GM19397 (cell line): ENCODE measurements around the gene FBXW9.
"Not testable (repeated sequence)": the region's sequence is repeated elsewhere in the genome, so short reads cannot be mapped to it uniquely, and the experiment has no call there.

ENCODE experiments used
- ATAC-seq: cut with Tn5 transposase; IDR thresholded peaks from one replicate; pipeline ENCODE4 v1.9.1; 2021; ENCODE audit warnings: mild to moderate bottlenecking, moderate library complexity; ENCODE audit not compliant: unreplicated experiment

FBXW9 gene

DNA sequence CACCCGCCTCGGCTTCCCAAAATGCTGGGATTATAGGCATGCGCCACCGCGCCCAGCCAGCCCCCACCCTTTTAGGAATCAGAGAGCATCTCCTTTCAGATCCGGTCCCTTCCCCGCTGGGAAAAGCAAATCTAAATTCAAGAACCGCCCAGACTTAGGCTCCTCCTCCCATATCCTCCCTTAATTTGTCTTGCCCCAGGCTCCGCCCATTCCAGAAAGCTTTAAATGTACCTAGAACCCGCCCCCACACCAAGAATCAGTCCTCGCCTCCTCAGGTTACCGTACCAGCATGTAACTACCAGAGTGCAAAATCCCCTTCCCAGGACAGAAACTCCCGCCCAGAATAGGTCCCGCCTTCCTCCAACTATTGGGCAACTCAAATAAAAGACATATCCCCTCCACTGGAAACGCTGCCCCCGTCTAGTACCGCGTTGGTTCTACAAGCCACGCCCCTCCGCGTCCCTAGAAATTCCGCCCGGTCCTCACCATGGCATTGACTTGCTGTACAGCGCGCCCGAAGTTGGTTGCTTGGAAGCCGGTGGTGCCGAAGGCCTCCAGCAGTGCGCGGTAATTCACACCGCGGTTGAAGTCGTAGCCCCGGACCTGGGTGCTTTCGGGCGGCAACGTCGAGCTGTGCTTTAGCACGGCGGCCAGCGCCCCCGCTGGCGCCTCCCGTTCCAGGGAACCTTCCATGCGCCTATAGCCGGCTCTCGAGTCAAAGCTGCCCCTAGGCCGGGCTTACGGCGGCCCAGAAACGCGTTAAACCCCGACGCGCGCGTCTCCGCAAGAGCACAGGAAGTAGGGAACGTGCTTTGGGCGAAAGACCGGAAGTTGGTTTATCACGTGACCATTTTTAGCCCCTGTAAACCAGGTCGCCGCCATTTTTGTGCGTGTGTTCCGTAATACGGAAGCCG lies 15.1 kb downstream of the FBXW9 start, which contains the start of gene DHPS:
TSS of gene DHPS (minus strand) at position 807 of the 914 bp plus-strand sequence. CDS start at position 693, 114 bp downstream.
- peak; percentile 67 for ATAC-seq

DNA sequence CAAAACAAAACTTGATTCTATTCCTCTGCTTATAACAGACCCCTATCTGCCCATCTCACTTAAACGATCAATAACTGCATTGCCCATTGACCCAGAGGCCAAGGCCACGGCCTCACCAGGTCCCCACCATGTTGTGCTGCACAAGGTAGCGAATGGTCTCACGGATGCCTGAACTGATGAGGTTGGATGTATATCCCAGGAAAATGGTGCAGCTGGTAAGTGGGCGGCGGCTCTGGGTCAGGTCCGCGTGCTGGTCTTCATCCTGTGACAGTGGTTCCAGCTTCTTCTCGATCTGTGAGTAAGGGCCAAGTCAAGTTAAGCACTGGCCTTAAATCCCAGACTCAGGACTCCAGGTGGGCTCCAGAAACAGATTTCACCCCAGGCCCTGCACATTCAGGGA lies 16.4 kb downstream of the FBXW9 start:
- ATAC-seq = no peak

DNA sequence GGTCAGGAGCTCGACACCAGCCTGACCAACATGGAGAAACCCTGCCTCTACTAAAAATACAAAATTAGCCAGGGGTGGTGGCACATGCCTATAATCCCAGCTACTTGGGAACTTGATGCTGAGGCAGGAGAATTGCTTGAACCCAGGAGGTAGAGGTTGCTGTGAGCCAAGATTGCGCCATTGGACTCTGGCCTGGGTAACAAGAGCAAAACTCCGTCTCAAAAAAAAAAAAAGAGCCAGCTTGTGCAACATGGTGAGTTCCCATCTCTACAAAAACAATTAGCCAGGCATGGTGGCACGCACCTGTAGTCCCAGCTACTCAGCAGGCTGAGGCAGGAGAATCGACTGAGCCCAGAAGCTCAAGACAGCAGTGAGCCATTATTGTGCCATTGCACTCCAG lies 18.4 kb downstream of the FBXW9 start:
- ATAC-seq = not testable (repeated sequence)

DNA sequence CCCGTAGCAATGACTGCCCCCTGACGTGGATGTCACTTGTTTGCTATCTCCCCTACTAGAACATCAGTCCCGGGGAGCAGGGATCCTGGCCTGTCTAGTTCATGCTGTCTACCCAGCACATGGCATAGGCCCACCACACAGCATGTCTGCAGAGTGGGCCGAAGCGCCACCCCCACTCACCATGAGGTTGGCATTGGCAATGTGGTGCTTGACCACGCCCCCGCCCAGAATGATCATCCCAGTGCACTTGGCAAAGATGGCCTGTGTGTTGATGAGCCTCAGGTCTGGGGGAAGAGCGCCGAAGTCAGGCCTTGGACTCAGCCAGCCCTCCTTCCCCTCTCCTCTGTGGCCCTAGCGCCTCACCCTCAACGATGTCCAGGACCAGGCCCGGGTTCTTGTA lies 19.5 kb downstream of the FBXW9 start:
- ATAC-seq = no peak

DNA sequence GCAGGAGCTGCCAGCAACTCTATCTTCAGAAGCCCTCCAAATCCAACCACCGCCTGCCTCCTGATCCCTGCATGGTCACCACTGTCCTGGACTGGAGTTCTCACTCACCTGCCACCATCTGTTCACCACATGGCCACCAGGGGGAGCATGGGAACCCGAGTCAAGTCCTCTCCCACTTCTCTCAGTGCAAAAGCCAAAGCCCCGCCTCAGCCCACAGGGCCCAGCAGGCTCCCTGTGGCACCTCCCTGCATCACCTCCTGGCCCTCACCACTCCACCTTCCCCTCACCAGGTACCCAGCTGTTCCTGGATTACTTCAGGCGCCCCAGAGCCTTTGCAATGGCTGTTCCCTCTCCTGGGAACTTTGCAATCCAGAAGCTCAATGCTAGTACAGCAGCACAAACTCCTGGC lies 20.0 kb downstream of the FBXW9 start:
- ATAC-seq = no peak

DNA sequence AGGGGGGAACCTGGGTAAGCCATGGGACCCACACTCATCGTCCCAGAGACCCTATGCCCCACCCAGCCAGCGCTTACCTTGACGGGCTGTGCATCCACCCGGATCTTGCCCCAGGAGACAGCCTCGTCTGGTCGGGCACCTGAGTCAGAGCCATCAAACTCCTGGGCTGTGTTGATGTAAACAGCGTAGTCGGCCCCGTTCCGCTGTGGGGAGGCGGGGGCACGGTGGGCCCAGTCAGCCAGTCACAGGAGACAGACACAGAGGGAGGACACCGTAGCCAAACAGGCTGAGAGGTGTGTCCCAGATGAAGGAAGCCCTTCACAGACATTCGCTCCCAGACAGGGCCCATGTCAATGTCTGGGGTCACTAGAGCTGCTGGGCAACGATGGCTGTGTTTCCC lies 20.5 kb downstream of the FBXW9 start:
- no peak for ATAC-seq

DNA sequence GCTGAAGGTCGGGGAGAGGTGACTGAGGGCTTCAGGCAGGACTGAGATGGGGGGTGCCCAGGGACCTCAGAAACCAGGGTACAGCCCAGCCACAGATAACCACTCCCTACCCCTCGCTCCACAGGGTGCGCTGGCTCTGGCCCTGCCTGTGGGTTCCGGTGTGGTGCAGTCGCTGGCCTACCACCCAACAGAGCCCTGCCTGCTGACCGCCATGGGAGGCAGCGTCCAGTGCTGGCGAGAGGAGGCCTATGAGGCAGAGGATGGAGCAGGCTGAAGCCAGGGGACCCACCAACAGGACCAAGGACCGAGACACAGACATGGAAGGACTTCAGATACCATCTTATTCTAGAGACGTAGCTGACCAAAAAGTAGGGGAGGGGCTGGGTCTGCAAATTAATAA lies 21.0 kb downstream of the FBXW9 start:
- no peak for ATAC-seq

DNA sequence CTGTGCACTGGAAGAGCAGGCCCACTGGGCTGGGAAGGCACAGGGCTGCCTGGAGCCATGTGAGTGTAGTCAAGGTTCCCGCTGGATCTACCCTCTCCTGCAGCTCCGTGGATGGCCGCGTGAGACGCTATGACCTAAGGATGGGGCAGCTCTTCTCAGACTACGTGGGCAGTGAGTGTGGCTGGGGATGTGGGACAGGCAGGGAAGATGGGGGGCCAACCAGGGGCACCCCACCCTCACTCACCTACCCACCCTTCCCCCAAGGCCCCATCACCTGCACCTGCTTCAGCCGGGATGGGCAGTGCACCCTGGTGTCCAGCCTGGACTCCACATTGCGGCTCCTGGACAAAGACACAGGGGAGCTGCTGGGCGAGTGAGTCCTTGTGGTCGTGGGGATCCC lies 23.7 kb downstream of the FBXW9 start:
- ATAC-seq = no peak

DNA sequence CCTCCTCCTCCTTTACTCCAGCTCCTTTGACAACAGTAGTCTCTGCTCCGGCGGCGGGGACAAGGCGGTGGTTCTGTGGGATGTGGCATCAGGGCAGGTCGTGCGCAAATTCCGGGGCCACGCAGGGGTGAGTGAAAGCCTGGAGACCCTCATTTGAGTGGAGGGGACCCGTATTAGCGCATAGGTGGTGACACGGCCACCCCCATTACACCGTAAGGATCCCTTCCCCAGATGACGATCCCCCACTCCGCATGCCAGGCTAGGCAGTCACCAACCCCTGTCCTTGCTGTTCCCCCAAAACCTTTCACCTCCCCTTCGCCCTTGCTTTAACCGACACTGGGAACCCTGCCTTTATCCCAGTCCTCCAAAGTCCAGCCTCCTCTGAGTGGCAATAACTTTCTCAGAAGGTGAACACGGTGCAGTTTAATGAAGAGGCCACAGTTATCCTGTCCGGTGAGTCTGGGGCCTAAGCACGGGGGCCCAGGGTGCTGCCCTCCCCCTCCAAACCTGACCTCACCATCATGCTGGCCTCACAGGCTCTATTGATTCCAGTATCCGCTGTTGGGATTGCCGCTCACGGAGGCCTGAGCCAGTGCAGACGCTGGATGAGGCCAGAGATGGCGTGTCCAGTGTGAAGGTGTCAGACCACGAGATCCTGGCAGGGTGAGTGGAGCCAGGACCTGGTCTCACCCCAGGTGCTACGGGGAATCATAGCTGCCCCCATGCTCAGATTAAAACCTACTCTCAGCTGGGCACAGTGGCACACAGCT lies 26.1 kb downstream of the FBXW9 start:
- ATAC-seq = no peak

DNA sequence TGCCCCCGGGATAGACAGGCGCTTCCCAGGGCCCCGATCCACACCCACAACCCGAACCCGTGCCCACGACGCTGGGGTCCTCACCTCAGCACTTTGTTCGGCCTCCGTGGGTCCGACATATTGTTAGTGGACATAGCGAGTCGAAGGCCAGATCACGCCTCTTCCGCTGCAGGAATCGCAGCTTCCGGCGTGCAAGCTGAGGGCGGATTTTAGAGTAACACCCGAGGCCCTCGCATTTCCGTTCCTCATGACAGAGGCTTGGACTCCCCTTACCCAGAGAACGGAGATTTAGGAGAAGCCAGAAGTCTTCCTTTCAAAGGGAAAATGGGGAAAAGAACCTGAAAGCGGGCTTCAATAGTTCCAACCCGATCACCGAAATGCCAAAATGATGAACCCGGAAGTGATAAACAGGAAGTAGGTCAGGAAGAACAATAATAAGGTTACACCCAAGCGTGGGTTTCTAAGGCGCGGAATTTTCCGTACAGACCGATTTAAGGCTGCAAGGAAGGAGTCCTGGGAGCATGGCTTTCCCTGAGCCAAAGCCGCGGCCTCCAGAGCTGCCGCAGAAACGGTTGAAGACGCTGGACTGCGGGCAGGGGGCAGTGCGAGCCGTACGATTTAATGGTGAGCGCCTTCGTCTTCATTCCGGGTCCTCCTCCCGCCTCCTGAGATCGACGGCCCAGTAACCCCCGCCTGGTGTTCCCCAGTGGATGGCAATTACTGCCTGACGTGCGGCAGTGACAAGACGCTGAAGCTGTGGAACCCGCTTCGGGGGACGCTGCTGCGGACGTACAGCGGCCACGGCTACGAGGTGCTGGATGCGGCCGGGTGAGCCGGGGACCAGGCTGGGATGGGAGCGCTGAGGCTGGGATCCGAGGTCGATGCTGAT lies 26.9 kb downstream of the FBXW9 start:
- peak; percentile 34 for ATAC-seq

DNA sequence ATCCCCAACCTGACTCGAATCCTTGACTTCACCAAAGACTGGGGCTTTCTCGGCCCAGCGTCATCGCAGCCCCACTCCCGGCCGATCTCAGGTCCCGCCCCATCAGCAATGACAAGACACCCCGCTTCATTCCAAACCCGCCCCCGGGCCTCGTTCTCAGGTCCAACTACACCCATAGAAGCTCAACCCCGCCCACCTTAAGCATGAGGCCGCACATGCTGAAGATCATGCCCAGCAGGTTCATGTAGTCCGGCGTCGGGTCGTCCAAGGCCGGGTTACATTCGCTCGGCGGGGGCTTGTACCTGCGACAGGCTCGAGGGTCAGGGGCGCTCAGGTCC lies 27.5 kb downstream of the FBXW9 start:
- no peak for ATAC-seq

DNA sequence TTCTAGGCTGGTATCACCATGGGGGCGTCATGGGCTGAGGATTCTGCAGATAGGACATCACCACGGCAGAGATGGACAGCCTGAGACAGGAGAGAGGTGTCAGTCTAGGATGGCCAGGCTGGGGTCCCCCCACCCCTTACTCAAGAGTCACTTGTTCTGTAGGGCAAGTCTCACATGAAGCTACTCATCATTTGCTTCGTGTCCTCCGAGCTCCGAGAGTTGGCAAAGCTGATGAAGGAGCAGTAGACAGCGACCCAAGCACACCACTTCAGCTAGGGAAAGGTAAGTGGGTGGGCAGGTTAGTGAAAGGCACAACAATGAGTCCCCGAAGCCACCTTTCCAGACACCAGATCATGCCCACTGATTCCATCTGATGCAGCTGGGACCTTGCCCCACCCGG lies 28.1 kb downstream of the FBXW9 start:
- no peak for ATAC-seq

DNA sequence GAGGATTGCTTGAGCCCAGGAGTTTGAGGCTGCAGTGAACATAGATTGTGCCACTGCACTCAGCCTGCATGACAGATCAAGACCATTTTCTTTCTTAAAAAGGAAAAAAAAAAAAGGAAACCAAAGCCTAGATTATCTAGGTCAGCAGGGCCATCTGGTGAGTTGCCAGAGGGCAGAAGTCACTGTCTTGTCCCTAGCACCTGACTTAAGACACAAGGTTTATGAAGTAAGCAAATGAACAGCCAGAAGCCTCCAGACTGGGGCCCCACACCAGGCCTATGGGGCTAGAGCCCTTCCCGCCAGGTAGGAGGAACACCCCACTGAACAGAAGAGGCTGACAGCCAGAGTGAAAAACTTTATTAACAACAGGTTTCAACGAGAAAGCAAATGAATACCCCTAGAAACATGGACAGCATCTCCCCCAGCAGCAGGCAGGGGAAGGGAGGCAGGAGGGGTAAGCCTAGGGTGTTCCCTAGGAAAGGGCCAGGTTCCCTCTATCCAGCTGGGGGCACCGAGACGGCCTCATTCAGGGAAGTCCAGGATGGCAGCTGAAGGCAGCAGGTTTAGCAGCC lies 28.6 kb downstream of the FBXW9 start:
- ATAC-seq = no peak

DNA sequence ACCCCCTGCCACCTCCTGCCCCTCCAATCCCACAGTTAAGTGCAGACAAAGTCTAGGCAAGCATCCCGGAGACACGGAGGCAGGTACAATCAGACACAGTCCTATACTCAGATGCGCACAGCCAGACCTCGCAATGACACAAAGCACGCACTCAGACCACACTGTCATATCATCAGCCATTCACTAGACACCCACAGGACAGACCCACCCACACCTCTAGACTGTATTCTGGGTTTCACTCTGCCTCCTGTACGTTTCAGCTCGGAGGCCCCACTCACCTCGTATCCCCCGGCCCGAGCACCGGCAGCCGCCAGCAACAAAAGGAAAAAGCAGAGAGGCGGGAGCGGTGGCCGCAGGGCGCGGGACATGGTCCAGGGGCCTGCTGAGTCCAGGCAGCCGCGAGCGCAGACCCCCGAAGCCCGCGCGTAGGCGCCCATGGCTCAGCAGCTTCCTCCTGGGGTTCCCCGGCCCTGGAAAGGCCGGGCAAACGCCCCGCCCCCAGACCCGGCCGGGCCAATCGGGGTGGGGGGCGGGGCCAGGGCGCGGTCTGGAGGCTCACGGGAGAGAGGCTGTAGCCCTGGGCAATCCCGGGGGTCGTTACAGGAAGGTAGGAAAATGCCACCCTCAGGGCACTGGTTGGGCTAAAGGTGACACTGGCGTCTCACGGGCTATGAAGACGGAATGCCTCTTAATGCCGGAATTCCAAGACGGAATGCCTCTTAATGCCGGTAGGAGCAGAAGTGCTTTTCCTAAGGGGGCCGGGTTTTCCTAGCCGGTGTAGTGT lies 30.0 kb downstream of the FBXW9 start, which contains the start of the genes MAN2B1 and WDR83:
TSS of gene MAN2B1 (minus strand) at position 478 of the 784 bp plus-strand sequence. CDS start at position 437, 41 bp downstream.
TSS of gene WDR83 (plus strand) at position 543 of the 784 bp plus-strand sequence. CDS start 2,984 bp downstream, outside the sequence.
- ATAC-seq = peak; percentile 48

DNA sequence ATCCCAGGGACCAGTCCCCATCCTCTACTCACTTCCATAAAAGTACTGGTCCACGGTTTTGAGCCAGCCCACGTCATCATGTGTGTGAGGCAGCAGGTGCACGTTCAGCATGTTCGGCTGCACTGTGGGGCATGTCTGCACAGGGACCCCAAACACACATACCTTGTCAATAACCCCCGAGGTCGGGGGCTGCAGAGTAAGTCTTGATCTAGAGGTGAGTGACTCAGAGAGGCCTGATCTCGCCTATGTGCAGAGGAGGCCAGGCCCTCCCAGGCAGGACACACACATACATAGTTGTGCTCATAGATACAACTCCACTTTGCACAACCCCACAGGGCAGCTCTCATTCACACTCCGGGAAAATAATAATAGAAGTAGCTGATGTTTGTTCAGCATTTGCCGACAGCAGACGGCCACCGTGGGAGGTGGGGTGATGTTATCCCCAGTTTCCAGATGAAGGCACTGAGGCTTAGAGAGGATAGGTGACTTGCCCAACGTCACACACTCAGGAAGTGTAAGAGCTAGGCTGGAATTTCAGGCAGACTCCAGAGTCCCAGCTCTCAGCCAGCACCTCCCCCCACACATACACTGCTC lies 30.7 kb downstream of the FBXW9 start:
- ATAC-seq = no peak

DNA sequence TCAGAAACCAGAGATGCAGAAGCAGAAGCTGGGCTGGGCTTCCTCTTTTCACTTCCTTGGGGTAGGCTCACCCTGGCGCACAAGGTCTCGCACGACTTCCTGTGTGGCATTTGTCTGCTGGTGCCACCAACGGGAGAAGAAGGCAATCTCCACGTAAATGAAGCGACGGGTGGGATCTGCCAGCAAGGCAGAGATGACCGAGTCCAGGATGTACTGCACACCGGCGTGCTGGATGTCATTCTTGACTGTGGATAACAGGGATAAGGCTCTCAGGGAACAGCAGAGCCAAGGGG lies 31.2 kb downstream of the FBXW9 start:
- no peak for ATAC-seq

DNA sequence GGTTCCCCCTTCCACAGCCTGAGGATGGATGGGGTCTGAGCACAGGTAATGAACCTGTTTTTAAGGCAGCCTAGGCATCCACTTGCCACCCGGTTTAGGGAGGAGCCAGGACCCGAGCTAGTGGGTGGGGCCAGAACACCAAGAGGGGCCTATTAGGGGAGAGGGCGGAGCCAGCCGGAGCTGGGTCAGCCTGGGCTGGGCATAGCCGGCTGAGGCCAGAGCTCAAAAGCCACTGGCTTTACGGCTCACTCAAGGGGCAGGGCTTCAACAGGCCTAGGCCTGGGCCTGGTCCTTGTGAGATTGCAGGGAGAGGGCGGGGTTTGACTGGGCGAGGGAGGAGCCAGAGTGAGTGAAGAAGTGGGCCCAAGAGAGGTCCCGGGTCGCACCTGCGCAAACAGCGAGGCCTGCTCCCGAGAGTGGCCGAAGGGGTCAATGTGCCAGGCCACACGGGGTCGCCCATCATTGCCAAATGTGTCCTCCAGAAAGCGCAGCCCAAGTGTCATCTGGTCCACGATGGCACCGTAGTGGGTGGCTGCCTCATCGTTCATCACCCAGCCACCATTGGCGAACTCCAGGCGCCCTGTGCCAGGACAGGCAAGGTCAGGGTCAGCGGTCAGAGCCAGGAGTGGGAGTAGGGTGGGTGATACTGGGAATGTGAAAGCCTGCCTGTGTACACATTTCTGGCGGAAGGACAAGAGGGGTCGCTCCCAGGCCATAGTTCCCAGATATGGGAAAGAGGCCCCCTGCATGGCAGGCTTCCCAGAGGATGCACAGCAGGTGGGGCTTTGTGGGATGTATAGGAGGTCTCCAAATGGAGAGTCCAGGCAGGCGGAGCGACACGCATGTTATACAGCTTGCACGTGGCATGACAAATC lies 31.8 kb downstream of the FBXW9 start:
- no peak for ATAC-seq

DNA sequence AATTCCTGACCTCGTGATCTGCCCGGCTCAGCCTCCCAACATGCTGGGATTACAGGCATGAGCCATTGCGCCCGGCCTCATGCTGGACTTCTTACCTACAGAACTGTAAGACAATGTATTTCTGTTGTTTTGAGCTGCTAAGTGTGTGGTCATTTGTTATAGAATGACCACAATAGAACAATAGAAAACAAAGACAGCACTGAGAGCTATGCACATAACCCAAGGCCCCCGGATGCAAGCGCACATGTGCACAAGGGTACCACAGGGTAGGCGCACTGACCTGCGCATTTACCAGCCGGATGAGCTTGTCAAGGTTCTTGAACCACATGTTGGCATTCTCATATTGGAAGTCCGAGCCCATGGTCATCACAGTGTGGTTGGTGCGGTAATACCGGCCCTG lies 35.5 kb downstream of the FBXW9 start:
- no peak for ATAC-seq

DNA sequence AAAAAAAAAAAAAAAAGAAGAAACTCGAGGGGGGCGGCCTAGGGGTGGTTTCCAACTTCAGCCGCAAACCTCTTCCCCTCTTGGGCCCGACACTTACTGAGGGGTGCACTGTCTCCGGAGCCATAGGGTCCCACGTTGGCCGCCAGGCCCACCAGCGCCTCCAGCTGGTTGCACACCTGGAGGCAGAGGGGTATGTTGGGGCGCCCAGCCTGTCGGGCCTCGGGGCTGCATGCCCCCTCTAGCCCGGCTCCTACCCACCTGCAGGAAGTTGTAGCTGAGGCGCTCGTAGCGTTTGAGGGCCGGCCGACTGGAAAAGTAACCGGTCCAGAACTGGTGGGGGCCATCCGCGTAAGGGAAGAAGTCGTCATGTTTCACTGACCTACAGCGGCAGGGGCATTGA lies 38.5 kb downstream of the FBXW9 start:
- ATAC-seq = no peak
